GM18505 (cell line): Measurements from ENCODE around the gene DTX4.
A peak's percentile ranks its signal among the peaks of the same experiment; 100 is the strongest.

ENCODE experiments used
- ATAC-seq: cut with Tn5 transposase; IDR thresholded peaks from one replicate; pipeline ENCODE4 v1.9.1; 2021; ENCODE audit not compliant: unreplicated experiment
- POLR2A ChIP-seq: IDR thresholded peaks from 4 replicates; pipeline ENCODE4 v1.6.1; 2011; ENCODE audit warnings: borderline replicate concordance; ENCODE audit not compliant: insufficient read depth, insufficient read length; ENCODE audit errors: extremely low read depth

Gene DTX4

GRCh38 chr11:59208956-59209355 is 37.0 kb downstream of the DTX4 start:
- ATAC-seq: no peak

GRCh38 chr11:59212222-59212621 is 40.3 kb downstream of the DTX4 start:
- ATAC-seq: no peak
- TF ChIP-seq POLR2A: no peak

More at GRCh38 chr11:59208956-59209355, 37.0 kb downstream of the DTX4 start:
- TF ChIP-seq POLR2A: no peak

- no peak for TF ChIP-seq POLR2A
- ATAC-seq: no peak
Measured at GRCh38 chr11:59212744-59213631, 41.1 kb downstream of the DTX4 start, which contains the start of gene MPEG1. MPEG1 (minus strand) TSS chr11:59212927; CDS start chr11:59212865, 62 bp downstream.

- no peak for ATAC-seq
- TF ChIP-seq POLR2A: no peak
Measured at GRCh38 chr11:59214141-59214893, 42.4 kb downstream of the DTX4 start.

GRCh38 chr11:59216641-59217564 is 45.0 kb downstream of the DTX4 start:
- TF ChIP-seq POLR2A: no peak
- ATAC-seq: peak; percentile 86

GRCh38 chr11:59218319-59218718 is 46.4 kb downstream of the DTX4 start:
- ATAC-seq: no peak
- no peak for TF ChIP-seq POLR2A

- no peak for TF ChIP-seq POLR2A
- ATAC-seq: no peak
Measured at GRCh38 chr11:59218893-59219292, 47.0 kb downstream of the DTX4 start.

GRCh38 chr11:59219836-59220235 is 47.9 kb downstream of the DTX4 start:
- no peak for TF ChIP-seq POLR2A
- no peak for ATAC-seq

- no peak for ATAC-seq
- no peak for TF ChIP-seq POLR2A
Measured at GRCh38 chr11:59221441-59221840, 49.5 kb downstream of the DTX4 start.

- no peak for TF ChIP-seq POLR2A
- no peak for ATAC-seq
Measured at GRCh38 chr11:59222464-59223060, 50.6 kb downstream of the DTX4 start.

- TF ChIP-seq POLR2A: no peak
- no peak for ATAC-seq
Measured at GRCh38 chr11:59223177-59223576, 51.2 kb downstream of the DTX4 start.

- no peak for ATAC-seq
Measured at GRCh38 chr11:59223611-59224010, 51.7 kb downstream of the DTX4 start.

More at GRCh38 chr11:59223611-59224010, 51.7 kb downstream of the DTX4 start:
- no peak for TF ChIP-seq POLR2A
